HEK293T (cell line): ENCODE results near the gene ATP13A1.

Source experiments
- ARNT ChIP-seq: fragments of 450-650 bp; IDR thresholded peaks from 2 replicates; pipeline ENCODE4 v1.6.1; 2017; ENCODE audit warnings: mild to moderate bottlenecking
- BHLHE40 ChIP-seq: fragments of 450-650 bp; IDR thresholded peaks from 2 replicates; pipeline ENCODE4 v1.6.1; 2016; ENCODE audit warnings: mild to moderate bottlenecking, moderate library complexity, borderline replicate concordance
- CTBP1 ChIP-seq: fragments of 450-650 bp; IDR thresholded peaks from 2 replicates; pipeline ENCODE4 v1.6.1; 2016; ENCODE audit warnings: borderline replicate concordance
- ELF4 ChIP-seq: fragments of 450-650 bp; IDR thresholded peaks from 2 replicates; pipeline ENCODE4 v1.6.1; 2017; ENCODE audit warnings: antibody characterized with exemption
- FOXA1 ChIP-seq: fragments of 450-650 bp; IDR thresholded peaks from 2 replicates; pipeline ENCODE4 v1.6.1; 2016; ENCODE audit warnings: mild to moderate bottlenecking
- FOXK2 ChIP-seq: fragments of 450-650 bp; IDR thresholded peaks from 2 replicates; pipeline ENCODE4 v1.6.1; 2016; ENCODE audit warnings: mild to moderate bottlenecking
- FOXM1 ChIP-seq: fragments of 450-650 bp; IDR thresholded peaks from 2 replicates; pipeline ENCODE4 v1.6.1; 2017; ENCODE audit warnings: mild to moderate bottlenecking, borderline replicate concordance
- HDGF ChIP-seq: fragments of 450-650 bp; IDR thresholded peaks from 2 replicates; pipeline ENCODE4 v1.6.1; 2017; ENCODE audit warnings: antibody characterized with exemption, borderline replicate concordance
- LEF1 ChIP-seq: fragments of 450-650 bp; IDR thresholded peaks from 2 replicates; pipeline ENCODE4 v1.6.1; 2017; ENCODE audit warnings: mild to moderate bottlenecking, borderline replicate concordance
- NFRKB ChIP-seq: fragments of 450-650 bp; IDR thresholded peaks from 2 replicates; pipeline ENCODE4 v1.6.1; 2016; ENCODE audit warnings: mild to moderate bottlenecking, moderate library complexity
- SP1 ChIP-seq: fragments of 450-650 bp; IDR thresholded peaks from 2 replicates; pipeline ENCODE4 v1.6.1; 2017
- SUZ12 ChIP-seq: fragments of 450-650 bp; IDR thresholded peaks from 2 replicates; pipeline ENCODE4 v1.6.1; 2016; ENCODE audit warnings: mild to moderate bottlenecking
- TARDBP ChIP-seq: fragments of 450-650 bp; IDR thresholded peaks from 2 replicates; pipeline ENCODE4 v1.6.1; 2016

DNA sequence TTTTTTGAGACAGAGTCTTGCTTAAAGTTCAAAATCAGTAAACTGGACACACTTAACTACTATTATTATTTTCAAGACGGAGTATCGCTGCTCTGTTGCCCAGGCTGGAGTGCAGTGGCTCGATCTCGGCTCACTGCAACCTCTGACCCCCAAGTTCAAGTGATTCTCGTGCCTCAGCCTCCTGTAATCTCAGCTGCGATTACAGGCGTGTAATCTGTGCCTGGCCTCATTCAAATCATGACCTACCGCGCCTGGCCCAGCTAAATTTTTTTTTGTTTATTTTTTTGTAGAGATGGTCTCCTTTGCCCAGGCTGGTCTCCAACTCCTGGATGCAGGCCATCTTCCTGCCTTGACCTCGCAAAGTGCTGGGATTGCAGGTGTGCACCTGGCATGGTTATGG is 28.2 kb upstream of the ATP13A1 start:
- TF ChIP-seq BHLHE40, result no peak
- no peak for TF ChIP-seq FOXA1
- TF ChIP-seq TARDBP, result no peak
- no peak for TF ChIP-seq NFRKB
- TF ChIP-seq ELF4, result no peak
- no peak for TF ChIP-seq HDGF
- no peak for TF ChIP-seq SUZ12
- no peak for TF ChIP-seq FOXM1
- no peak for TF ChIP-seq SP1
- no peak for TF ChIP-seq FOXK2
- no peak for TF ChIP-seq ARNT
- TF ChIP-seq LEF1, result no peak
- no peak for TF ChIP-seq CTBP1
